Upper lobe of left lung (tissue), 4 donors: Measurements from ENCODE around the gene RNF41.

Experiments
- POLR2A ChIP-seq, 4 donors: fragments of 450-650 bp; IDR thresholded peaks; one replicate each; pipeline ENCODE4 v1.5.1; 2016 to 2017; ENCODE audit warnings: antibody characterized with exemption in 4 of 4, mild to moderate bottlenecking in 2 of 4
- POLR2AphosphoS5 ChIP-seq, 2 donors: sonication (generic); formaldehyde crosslinking; IDR thresholded peaks; one replicate each; pipeline ENCODE4 v1.5.1; 2017; ENCODE audit warnings: antibody characterized with exemption in 2 of 2
- TF ChIP-seq, protein P1 (sequence below), 6 experiments: fragments of 450-650 bp in 4 of 6; fragments of 200-600 bp in 2 of 6; sonication (generic) in 2 of 6; IDR thresholded peaks; one replicate each; pipeline ENCODE4 v1.5.1; 2016 to 2019; ENCODE audit warnings: antibody characterized with exemption in 6 of 6

DNA sequence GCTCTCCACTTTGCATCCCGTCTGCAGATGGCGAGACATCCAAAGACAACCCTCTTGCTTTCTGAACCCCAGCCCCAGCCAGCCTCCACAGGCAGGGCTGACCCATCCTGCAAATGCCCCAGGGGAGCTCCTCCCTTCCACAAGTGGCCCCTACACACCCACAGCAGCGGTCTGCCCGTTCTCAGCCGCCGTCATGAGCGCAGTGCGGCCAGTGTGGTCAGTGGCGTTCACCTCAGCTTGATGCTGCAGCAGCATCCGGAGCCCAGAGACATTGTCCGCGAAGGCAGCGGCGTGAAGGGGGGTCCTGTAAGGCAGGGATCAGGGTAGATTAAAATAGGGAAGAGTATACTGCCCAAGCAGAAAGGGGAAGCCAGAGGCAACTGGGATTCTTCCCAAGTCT lies 22.8 kb upstream of the RNF41 start:
- TF ChIP-seq, protein P1, sequence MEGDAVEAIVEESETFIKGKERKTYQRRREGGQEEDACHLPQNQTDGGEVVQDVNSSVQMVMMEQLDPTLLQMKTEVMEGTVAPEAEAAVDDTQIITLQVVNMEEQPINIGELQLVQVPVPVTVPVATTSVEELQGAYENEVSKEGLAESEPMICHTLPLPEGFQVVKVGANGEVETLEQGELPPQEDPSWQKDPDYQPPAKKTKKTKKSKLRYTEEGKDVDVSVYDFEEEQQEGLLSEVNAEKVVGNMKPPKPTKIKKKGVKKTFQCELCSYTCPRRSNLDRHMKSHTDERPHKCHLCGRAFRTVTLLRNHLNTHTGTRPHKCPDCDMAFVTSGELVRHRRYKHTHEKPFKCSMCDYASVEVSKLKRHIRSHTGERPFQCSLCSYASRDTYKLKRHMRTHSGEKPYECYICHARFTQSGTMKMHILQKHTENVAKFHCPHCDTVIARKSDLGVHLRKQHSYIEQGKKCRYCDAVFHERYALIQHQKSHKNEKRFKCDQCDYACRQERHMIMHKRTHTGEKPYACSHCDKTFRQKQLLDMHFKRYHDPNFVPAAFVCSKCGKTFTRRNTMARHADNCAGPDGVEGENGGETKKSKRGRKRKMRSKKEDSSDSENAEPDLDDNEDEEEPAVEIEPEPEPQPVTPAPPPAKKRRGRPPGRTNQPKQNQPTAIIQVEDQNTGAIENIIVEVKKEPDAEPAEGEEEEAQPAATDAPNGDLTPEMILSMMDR (IDR thresholded peaks at IDR 0.05): no peak
- no peak for TF ChIP-seq POLR2AphosphoS5 (IDR thresholded peaks at IDR 0.05)
- no peak for TF ChIP-seq POLR2A (IDR thresholded peaks at IDR 0.05)
